Tibial nerve (tissue), 4 donors: ENCODE results near the gene IRAK4. TPM values are rescaled to one million over a fixed set of nuclear protein-coding genes. Genes with fewer than 3 reads are reported as not detected.

Source experiments
- DNase-seq, 2 donors: peaks; one replicate each; pipeline ENCODE4 v3.0.0-alpha.2; 2019; ENCODE audit warnings: low spot score in 2 of 2
- H3K27ac ChIP-seq, 4 donors: fragments of 200-600 bp; sonication (generic) in 3 of 4; one replicate each; pipeline ENCODE4 v1.5.1; 2017 to 2019; ENCODE audit warnings: mild to moderate bottlenecking in 1 of 4
- H3K27me3 ChIP-seq, 2 donors: fragments of 200-600 bp; sonication (generic) in 1 of 2; one replicate each; pipeline versions ENCODE4 v1.5.1 to v1.6.0; 2017 to 2019
- H3K36me3 ChIP-seq, 3 donors: fragments of 200-600 bp; sonication (generic); one replicate each; pipeline ENCODE4 v1.5.1; 2018 to 2019
- H3K4me1 ChIP-seq, 4 donors: fragments of 200-600 bp; sonication (generic) in 3 of 4; one replicate each; pipeline ENCODE4 v1.5.1; 2017 to 2019
- H3K4me3 ChIP-seq, 4 donors: fragments of 200-600 bp; sonication (generic) in 3 of 4; one replicate each; pipeline ENCODE4 v1.5.1; 2017 to 2019; ENCODE audit warnings: mild to moderate bottlenecking in 1 of 4, moderate library complexity in 1 of 4
- H3K9me3 ChIP-seq, 4 donors: fragments of 200-600 bp; sonication (generic) in 3 of 4; one replicate each; pipeline ENCODE4 v1.5.1; 2017 to 2019
- EP300 ChIP-seq, 2 donors: sonication (generic); formaldehyde crosslinking; IDR thresholded peaks; one replicate each; pipeline ENCODE4 v1.6.1; 2017; ENCODE audit warnings: antibody characterized with exemption in 2 of 2, mild to moderate bottlenecking in 1 of 2
- POLR2A ChIP-seq, 2 donors: fragments of 450-650 bp; IDR thresholded peaks; one replicate each; pipeline ENCODE4 v1.6.1; 2017; ENCODE audit warnings: antibody characterized with exemption in 2 of 2, mild to moderate bottlenecking in 2 of 2, moderate library complexity in 2 of 2
- WGBS, 2 donors: methylation state at CpG; one replicate each; pipeline ENCODE4 v1.1.5; 2018; 5-methylcytosine and 5-hydroxymethylcytosine counted together
- total RNA-seq, 4 donors: library from RNA; depleted of rRNA; stranded (reverse); fragments of >200 nt; gene quantifications; one replicate each; pipeline ENCODE4 v1.1.0, GENCODE V29; 2016
- TF ChIP-seq, protein P1 (sequence below), 5 experiments: fragments of 200-600 bp in 3 of 5; fragments of 450-650 bp in 2 of 5; sonication (generic) in 3 of 5; IDR thresholded peaks; one replicate each; pipeline ENCODE4 v1.5.1; 2016 to 2019; ENCODE audit warnings: antibody characterized with exemption in 5 of 5, mild to moderate bottlenecking in 3 of 5, moderate library complexity in 2 of 5

The IRAK4 gene
- total RNA-seq, 4 donors from 2014 or later = 16.3 to 24.6 (median 22.4) TPM

DNA sequence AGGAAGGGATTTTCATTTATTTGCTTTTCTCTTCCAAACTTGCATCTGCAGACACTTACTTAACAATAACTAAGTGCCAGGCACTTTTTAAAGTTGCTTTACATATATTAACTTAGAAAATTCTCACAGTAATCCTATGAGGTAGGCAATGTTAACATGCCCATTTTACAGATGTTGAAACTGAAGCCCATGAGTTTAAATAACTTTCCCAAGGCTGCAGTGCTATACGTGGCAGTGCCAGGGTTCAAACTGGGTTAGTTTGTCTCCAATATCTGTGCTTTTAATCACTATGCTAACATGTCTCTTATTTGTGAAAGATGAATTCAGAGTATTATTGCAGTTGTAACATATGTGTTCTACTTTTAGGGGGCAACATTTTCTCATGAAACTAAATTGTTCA lies 30.1 kb upstream of the IRAK4 start:
- WGBS, 2 donors = 76 to 80% methylated on average over 1 of the region's 1 CpG
- TF ChIP-seq POLR2A (IDR thresholded peaks at IDR 0.05) (no peak), EP300 (IDR thresholded peaks at IDR 0.05) (no peak)
- TF ChIP-seq, protein P1, sequence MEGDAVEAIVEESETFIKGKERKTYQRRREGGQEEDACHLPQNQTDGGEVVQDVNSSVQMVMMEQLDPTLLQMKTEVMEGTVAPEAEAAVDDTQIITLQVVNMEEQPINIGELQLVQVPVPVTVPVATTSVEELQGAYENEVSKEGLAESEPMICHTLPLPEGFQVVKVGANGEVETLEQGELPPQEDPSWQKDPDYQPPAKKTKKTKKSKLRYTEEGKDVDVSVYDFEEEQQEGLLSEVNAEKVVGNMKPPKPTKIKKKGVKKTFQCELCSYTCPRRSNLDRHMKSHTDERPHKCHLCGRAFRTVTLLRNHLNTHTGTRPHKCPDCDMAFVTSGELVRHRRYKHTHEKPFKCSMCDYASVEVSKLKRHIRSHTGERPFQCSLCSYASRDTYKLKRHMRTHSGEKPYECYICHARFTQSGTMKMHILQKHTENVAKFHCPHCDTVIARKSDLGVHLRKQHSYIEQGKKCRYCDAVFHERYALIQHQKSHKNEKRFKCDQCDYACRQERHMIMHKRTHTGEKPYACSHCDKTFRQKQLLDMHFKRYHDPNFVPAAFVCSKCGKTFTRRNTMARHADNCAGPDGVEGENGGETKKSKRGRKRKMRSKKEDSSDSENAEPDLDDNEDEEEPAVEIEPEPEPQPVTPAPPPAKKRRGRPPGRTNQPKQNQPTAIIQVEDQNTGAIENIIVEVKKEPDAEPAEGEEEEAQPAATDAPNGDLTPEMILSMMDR (IDR thresholded peaks at IDR 0.05) = no peak
- Histone ChIP-seq H3K27me3 (no peaks in the 10 kb centered on the region), H3K36me3 (peaks cover 0 to 21% (median 0%) of the 10 kb centered on the region in 3 donors), H3K9me3 (no peaks in the 10 kb centered on the region), H3K27ac (no peak overlapping the region), H3K4me1 (no peaks in the 10 kb centered on the region), H3K4me3 (no peak overlapping the region)
- no peak for DNase-seq

DNA sequence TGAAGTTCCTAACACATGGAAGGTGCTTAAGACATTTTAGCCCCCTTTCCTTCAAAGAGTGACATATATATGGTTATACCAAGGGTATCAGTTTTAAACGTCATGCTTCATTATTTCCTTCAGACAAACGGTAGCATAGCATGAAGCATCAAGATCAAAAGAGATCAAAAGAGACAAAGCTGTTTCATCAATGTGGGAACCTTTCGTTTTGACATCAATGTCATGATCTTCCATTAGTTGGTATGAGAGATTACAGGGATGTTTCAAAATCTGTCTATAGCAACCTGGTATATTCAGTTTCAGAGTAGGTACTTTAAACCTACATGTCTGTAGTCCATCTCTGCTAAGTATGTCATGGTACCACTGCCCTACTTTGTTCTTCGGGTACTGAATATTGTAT lies 28.5 kb upstream of the IRAK4 start:
- no peak for DNase-seq
- Histone ChIP-seq H3K4me3 (no peak overlapping the region), H3K4me1 (no peaks in the 10 kb centered on the region), H3K27me3 (no peaks in the 10 kb centered on the region), H3K36me3 (peaks cover 0 to 32% (median 0%) of the 10 kb centered on the region in 3 donors), H3K9me3 (no peaks in the 10 kb centered on the region), H3K27ac (no peak overlapping the region)
- 82 to 84% methylated on average over 4 of the region's 4 CpGs for WGBS, 2 donors
- TF ChIP-seq POLR2A (IDR thresholded peaks at IDR 0.05) (no peak), EP300 (IDR thresholded peaks at IDR 0.05) (no peak)
- TF ChIP-seq, protein P1 (IDR thresholded peaks at IDR 0.05) = no peak

DNA sequence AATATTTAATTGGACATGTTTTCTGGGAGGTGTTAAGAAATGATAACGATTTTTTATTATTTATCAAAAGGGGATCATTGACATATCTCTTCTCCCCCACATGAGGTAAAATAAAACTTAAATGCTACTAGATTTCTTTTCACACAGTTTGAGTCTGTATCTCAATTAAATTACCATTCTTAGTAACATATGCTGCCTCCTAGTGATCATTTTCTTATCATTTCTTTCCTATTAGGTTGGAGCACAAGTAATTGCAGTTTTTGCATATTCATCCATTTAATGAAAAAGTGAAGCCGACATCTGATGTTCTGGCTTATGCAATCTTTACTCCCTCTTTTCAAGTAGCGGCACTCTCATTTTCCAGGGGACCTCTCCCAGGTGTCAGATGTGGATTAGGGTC lies 25.1 kb upstream of the IRAK4 start:
- DNase-seq = no peak
- WGBS, 2 donors = 94 to 96% methylated on average over 3 of the region's 3 CpGs
- TF ChIP-seq, protein P1 (IDR thresholded peaks at IDR 0.05) = no peak
- TF ChIP-seq EP300 (IDR thresholded peaks at IDR 0.05) (no peak), POLR2A (IDR thresholded peaks at IDR 0.05) (no peak)
- Histone ChIP-seq H3K36me3 (peaks cover 0 to 40% (median 0%) of the 10 kb centered on the region in 3 donors), H3K4me1 (no peaks in the 10 kb centered on the region), H3K9me3 (no peaks in the 10 kb centered on the region), H3K4me3 (no peak overlapping the region), H3K27me3 (no peaks in the 10 kb centered on the region), H3K27ac (no peak overlapping the region)

DNA sequence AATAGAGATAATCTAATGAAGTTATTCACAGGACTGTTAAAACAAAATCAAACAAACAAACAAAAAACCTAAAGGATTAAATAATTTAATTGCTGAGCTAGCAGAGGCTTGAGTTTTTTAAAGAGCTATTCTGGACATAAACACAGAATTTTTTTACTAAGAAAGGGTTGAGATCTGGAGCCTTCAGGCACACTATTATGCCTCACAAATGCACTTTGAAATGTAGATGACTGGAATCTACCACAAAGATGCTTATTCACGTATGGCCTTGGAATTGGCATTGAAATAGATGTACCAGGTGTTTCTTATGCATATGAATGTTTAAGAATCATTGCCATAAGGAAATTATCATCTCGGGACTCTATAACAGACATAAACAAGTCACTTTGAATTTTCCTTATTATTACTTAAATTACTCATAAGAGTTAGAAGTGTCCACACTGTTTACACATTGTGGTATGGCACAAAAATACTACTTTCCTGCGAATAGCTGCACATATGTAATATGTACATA lies 21.8 kb upstream of the IRAK4 start:
- Histone ChIP-seq H3K27me3 (no peaks in the 10 kb centered on the region), H3K27ac (no peak overlapping the region), H3K4me1 (no peaks in the 10 kb centered on the region), H3K9me3 (no peaks in the 10 kb centered on the region), H3K4me3 (no peak overlapping the region), H3K36me3 (peaks cover 0 to 38% (median 0%) of the 10 kb centered on the region in 3 donors)
- whole genome bisulfite sequencing, 2 donors = 86 to 92% methylated on average over 3 of the region's 3 CpGs
- DNase-seq = no peak
- no peak for TF ChIP-seq POLR2A (IDR thresholded peaks at IDR 0.05)
- TF ChIP-seq EP300 (IDR thresholded peaks at IDR 0.05) = no peak
- TF ChIP-seq, protein P1 (IDR thresholded peaks at IDR 0.05) = no peak

DNA sequence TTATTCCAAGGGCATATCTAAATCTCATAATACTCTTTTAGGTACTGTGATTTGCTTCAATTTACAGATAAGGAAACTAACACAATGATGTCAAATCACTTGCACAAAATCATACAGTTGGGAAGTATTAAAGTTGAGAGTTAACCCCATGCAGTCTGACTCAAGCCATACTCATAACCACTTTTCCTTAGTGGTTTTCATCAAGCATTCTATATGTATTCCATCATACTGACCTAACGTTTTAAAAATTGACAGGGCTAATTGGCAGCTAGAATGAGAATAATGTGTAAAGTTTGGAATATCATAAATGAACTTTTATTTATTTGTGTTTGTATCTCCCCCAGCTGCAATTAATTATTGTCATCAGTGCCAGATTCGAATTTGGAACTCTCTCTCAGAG lies 21.1 kb upstream of the IRAK4 start:
- TF ChIP-seq, protein P1 (IDR thresholded peaks at IDR 0.05) = no peak
- TF ChIP-seq EP300 (IDR thresholded peaks at IDR 0.05) = no peak
- TF ChIP-seq POLR2A (IDR thresholded peaks at IDR 0.05) = no peak
- no peaks in the 10 kb centered on the region for H3K27me3 ChIP-seq
- H3K27ac ChIP-seq = no peak overlapping the region
- H3K4me1 ChIP-seq = no peaks in the 10 kb centered on the region
- H3K36me3 ChIP-seq = peaks cover 0 to 38% (median 0%) of the 10 kb centered on the region in 3 donors
- no peak overlapping the region for H3K4me3 ChIP-seq
- no peaks in the 10 kb centered on the region for H3K9me3 ChIP-seq
- no peak for DNase-seq
- 50 to 58% methylated on average over 2 of the region's 2 CpGs for WGBS, 2 donors
